Myometrial cell (primary cell): ENCODE results near the gene MTAP. TPM values are rescaled to one million over a fixed set of nuclear protein-coding genes. Genes with fewer than 3 reads are reported as not detected.

Source experiments
- total RNA-seq: library from RNA; depleted of rRNA; stranded (reverse); fragments of >200 nt; gene quantifications from 2 replicates; pipeline ENCODE4 v1.2.3, GENCODE V29; 2015

Gene MTAP
- total RNA-seq, result 15.9 and 19.8 TPM in 2 replicates

GRCh38 chr9:21802418-21803000 lies at the start of gene MTAP:
Gene MTAP, plus strand, starts transcription at chr9:21802636. Its CDS starts 113 bp downstream, at chr9:21802749.

Other genes with a start within 250 kb of the MTAP start
- 52.5 and 58.8 TPM in 2 replicates for gene CDKN2A, start 191.8 kb downstream of the MTAP start, total RNA-seq
- gene CDKN2B-AS1, start 192.2 kb downstream of the MTAP start, total RNA-seq, result 0.53 and 2.0 TPM in 2 replicates
- gene CDKN2B, start 206.7 kb downstream of the MTAP start, total RNA-seq, result 25.2 and 29.1 TPM in 2 replicates